Right lobe of liver (tissue), 6 donors: ENCODE measurements around the gene LUZP1. TPM values are rescaled to one million over a fixed set of nuclear protein-coding genes. Genes with fewer than 3 reads are reported as not detected.

ENCODE experiments used
- ATAC-seq, 4 donors: fragments of 200-7000 bp; cut with Tn5 transposase; one replicate each; pipeline ENCODE4 v1.9.1; 2020; ENCODE audit warnings: mild to moderate bottlenecking in 4 of 4, moderate library complexity in 4 of 4
- DNase-seq, 3 donors: peaks; one replicate each; pipeline ENCODE4 v3.0.0-alpha.2; 2020
- H3K27ac ChIP-seq, 3 donors: fragments of 200-600 bp; one replicate each; pipeline ENCODE4 v1.8.0; 2022
- H3K27me3 ChIP-seq, 2 donors: fragments of 200-600 bp; one replicate each; pipeline ENCODE4 v1.8.0; 2022
- H3K36me3 ChIP-seq, 4 donors: fragments of 200-600 bp; sonication (generic) in 1 of 4; one replicate each; pipeline versions ENCODE4 v1.5.1 to v1.8.0; 2017 to 2022; ENCODE audit warnings: control low read depth in 1 of 4
- H3K4me1 ChIP-seq, 4 donors: fragments of 200-600 bp; sonication (generic) in 1 of 4; one replicate each; pipeline versions ENCODE4 v1.5.1 to v1.8.0; 2017 to 2022; ENCODE audit warnings: control low read depth in 1 of 4
- H3K4me3 ChIP-seq, 3 donors: fragments of 200-600 bp; one replicate each; pipeline ENCODE4 v1.8.0; 2022
- H3K9me3 ChIP-seq, 4 donors: fragments of 200-600 bp; sonication (generic) in 1 of 4; one replicate each; pipeline versions ENCODE4 v1.5.1 to v1.8.0; 2017 to 2022; ENCODE audit warnings: control low read depth in 1 of 4
- POLR2A ChIP-seq: fragments of 450-650 bp; IDR thresholded peaks from one replicate; pipeline ENCODE4 v1.6.1; 2017; ENCODE audit warnings: antibody characterized with exemption, mild to moderate bottlenecking
- WGBS: methylation state at CpG from one replicate; pipeline ENCODE4 v1.1.6; 2018; ENCODE audit warnings: low coverage, low lambda C conversion rate; ENCODE audit not compliant: insufficient coverage; ENCODE audit errors: missing lambda C conversion rate; 5-methylcytosine and 5-hydroxymethylcytosine counted together
- intact Hi-C, 2 donors: fragments of 100-400 bp; cut with DNase I; formaldehyde crosslinking; loops; one replicate each; pipeline versions ENCODE4 v1.11.2 to v1.14.1; 2022
- total RNA-seq, 6 experiments: library from RNA; depleted of rRNA in 2 of 6; stranded (reverse); fragments of >200 nt in 2 of 6; fragmentation: NEBNext Ultra II Directional in 3 of 6; extraction: Animal tissue kit (Norgen Biotek cat#: 25700) in 3 of 6; gene quantifications; one replicate each; pipeline versions ENCODE4 v1.1.0 to v1.2.4, GENCODE V29; 2016 to 2023
- TF ChIP-seq, protein P1 (sequence below), 4 donors: fragments of 200-600 bp in 3 of 4; fragments of 450-650 bp in 1 of 4; IDR thresholded peaks; one replicate each; pipeline versions ENCODE4 v1.5.1 to v1.8.0; 2016 to 2022; ENCODE audit warnings: antibody characterized with exemption in 4 of 4, mild to moderate bottlenecking in 2 of 4
- donor health status: DM: no; HTN: yes; CAD: no.
- donor health status: DM: no; HTN: no; CAD: no.
- donor health status: DM: no; HTN: no; CAD: no.
- donor health status: DM: no; HTN: yes; CAD: no.
- donor health status: DM: no; HTN: yes; CAD: no.

LUZP1 gene
- total RNA-seq, 6 experiments from 2014 or later = 4.1 to 8.0 (median 6.1) TPM

DNA sequence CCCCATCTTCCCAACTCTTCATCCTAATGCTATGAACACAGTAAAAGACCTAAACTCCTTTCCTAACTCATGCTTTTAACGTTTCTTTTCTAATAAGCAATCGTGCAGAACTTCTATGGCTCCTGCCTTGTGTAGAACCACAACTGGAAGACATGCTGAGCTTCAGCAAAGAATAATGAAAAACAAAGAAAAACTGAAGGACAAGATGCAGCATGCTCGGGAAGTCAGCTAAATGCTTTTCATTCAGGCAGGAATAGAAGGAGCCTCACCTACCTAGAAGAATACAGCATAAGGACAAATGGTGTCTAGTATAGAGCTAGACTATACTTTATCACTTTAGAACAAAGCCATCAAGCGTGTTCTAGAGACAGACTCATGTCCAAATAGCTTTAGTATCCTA is 45.9 kb downstream of the LUZP1 start:
- Histone ChIP-seq H3K36me3 (no peaks in the 10 kb centered on the region), H3K4me3 (no peak overlapping the region), H3K27me3 (no peaks in the 10 kb centered on the region), H3K27ac (no peak overlapping the region), H3K4me1 (peaks cover 0 to 13% (median 0%) of the 10 kb centered on the region in 4 donors), H3K9me3 (no peaks in the 10 kb centered on the region)
- DNase-seq (no peak), ATAC-seq (no peak)
- 67% methylated on average over 4 of the region's 4 CpGs for WGBS
- TF ChIP-seq POLR2A = no peak
- TF ChIP-seq, protein P1, sequence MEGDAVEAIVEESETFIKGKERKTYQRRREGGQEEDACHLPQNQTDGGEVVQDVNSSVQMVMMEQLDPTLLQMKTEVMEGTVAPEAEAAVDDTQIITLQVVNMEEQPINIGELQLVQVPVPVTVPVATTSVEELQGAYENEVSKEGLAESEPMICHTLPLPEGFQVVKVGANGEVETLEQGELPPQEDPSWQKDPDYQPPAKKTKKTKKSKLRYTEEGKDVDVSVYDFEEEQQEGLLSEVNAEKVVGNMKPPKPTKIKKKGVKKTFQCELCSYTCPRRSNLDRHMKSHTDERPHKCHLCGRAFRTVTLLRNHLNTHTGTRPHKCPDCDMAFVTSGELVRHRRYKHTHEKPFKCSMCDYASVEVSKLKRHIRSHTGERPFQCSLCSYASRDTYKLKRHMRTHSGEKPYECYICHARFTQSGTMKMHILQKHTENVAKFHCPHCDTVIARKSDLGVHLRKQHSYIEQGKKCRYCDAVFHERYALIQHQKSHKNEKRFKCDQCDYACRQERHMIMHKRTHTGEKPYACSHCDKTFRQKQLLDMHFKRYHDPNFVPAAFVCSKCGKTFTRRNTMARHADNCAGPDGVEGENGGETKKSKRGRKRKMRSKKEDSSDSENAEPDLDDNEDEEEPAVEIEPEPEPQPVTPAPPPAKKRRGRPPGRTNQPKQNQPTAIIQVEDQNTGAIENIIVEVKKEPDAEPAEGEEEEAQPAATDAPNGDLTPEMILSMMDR (IDR thresholded peaks at IDR 0.05) = no peak
- intact Hi-C loops = no loop called here

DNA sequence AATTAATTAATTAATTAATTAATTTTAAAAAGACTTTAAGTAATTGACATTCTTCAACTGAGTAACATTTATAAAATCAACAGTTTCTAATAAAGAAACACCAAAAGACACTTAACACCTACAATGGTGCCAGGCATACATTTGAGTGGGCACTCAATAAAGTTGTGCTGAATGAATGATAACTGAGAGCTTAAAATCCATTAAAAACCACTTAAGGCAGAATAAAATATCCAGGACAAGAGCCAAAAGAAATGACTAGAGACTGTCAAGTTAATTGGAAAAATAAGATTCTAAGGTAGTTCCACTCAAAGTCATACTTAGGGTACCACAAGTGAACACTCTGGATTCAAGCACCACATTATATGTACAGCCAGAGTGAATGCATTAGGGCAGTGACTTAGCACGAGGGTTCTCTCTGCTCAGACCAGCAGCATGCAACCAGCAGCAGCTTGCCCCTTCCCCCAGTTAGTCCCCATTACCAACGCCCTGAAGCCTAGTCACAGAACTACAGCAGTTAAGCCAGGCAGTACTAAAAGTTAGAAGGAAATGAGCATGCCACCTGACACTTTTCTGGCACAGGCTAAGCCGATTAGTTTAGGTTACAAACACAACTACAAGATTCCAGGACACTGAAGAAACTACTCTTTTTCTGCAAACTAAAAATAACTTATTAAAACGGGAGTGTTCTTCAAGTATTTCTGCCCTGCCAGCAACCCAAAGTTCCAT is 46.5 kb downstream of the LUZP1 start:
- Histone ChIP-seq H3K27ac (no peak overlapping the region), H3K9me3 (no peaks in the 10 kb centered on the region), H3K36me3 (no peaks in the 10 kb centered on the region), H3K4me1 (peaks cover 0 to 13% (median 0%) of the 10 kb centered on the region in 4 donors), H3K27me3 (no peaks in the 10 kb centered on the region), H3K4me3 (no peak overlapping the region)
- TF ChIP-seq, protein P1 (IDR thresholded peaks at IDR 0.05) = no peak
- TF ChIP-seq POLR2A = no peak
- WGBS = 30% methylated on average over 2 of the region's 4 CpGs
- intact Hi-C loops = no loop called here
- ATAC-seq (peak; percentile 12 to 44 (median 14)), DNase-seq (no peak)

DNA sequence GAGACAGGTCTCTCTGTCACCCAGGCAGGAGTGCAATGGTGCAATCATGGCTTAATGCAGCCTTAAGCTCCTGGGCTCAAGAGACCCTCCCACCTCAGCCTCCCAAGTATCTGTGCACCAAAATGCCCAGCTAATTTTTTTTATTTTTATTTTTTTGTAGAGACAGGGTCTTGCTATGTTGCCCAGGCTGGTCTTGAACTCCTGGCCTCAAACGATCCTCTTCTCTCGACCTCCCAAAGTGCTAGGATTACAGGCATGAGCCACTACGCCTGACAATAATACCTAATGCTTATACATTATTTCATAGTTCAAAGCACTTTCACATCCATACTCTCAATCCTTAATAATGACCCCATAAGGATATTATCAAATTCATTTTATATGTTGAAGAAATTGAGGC is 48.3 kb downstream of the LUZP1 start:
- intact Hi-C loops = no loop called here

DNA sequence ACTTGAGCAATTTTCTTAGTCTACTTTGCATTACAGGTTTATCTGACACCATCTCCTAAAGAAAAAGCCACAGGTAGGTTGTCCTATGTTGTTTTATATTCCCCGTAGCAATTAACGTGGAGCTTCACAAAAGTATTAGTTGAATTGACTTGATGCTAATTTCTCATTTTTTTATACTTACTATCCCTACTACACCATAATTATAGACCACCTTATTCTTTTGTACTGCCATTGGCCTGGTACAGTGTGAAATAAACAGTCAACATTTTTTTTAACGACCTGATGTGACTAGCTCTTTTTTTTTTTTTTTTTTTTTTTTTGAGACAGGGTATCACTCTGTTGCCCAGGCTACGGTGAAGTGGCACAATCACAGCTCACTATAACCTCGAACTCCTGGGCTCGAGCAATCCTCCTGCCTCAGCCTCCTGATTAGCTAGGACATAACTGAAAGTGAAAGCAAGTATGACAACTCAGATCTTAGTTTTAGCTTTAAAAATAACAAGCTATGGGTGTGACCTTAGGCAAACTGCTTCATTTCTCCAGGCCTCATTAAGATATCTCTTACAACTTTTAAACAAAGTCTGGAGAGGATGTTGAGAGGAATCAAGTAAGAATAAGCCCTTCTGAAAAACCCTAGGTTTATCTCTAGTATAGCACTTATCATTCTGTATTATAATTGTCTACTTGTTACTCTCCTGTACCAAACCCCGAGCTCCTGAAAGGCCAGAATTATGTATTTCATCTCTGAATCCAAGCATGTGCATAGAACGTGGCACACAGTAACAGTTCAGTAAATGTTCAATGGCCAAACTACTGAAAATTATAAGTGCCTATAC is 49.5 kb downstream of the LUZP1 start:
- Histone ChIP-seq H3K9me3 (no peaks in the 10 kb centered on the region), H3K27me3 (no peaks in the 10 kb centered on the region), H3K27ac (peak overlapping the region in 2 of 3 donors; percentile 12 to 22), H3K4me3 (no peak overlapping the region), H3K4me1 (peaks cover 0 to 24% (median 2%) of the 10 kb centered on the region in 4 donors), H3K36me3 (no peaks in the 10 kb centered on the region)
- intact Hi-C loops = no loop called here
- ATAC-seq (peak; percentile 33 to 61 (median 50)), DNase-seq (no peak)
- no peak for TF ChIP-seq POLR2A
- TF ChIP-seq, protein P1 (IDR thresholded peaks at IDR 0.05) = no peak
- WGBS = 46% methylated on average over 8 of the region's 8 CpGs

More for the DNA sequence above, 48.3 kb downstream of the LUZP1 start:
- H3K27ac ChIP-seq = no peak overlapping the region
- no peak for TF ChIP-seq POLR2A
- TF ChIP-seq, protein P1 (IDR thresholded peaks at IDR 0.05) = no peak
- H3K4me1 ChIP-seq = peaks cover 0 to 17% (median 0%) of the 10 kb centered on the region in 4 donors
- H3K9me3 ChIP-seq = no peaks in the 10 kb centered on the region
- H3K27me3 ChIP-seq = no peaks in the 10 kb centered on the region
- 96% methylated on average over 3 of the region's 3 CpGs for WGBS
- DNase-seq (no peak), ATAC-seq (no peak)
- H3K36me3 ChIP-seq = no peaks in the 10 kb centered on the region
- H3K4me3 ChIP-seq = no peak overlapping the region
